GM13976 (cell line): ENCODE results near the gene RASSF3.

Experiments used
- DNase-seq: peaks from one replicate; pipeline ENCODE4 v3.0.0; 2012; ENCODE audit warnings: low spot score
- CTCF ChIP-seq: IDR thresholded peaks from 2 replicates; pipeline ENCODE4 v1.5.1; 2012; ENCODE audit warnings: borderline replicate concordance, mild to moderate bottlenecking; ENCODE audit not compliant: insufficient read depth; ENCODE audit errors: extremely low read depth, missing control alignments, control extremely low read depth
- in situ Hi-C: fragments of 300-500 bp; cut with MboI; formaldehyde crosslinking; loops from one replicate; pipeline ENCODE4 v1.12.0; 2022; ENCODE audit warnings: low sequenced_read_pairs, mixed read lengths, inconsistent platforms; ENCODE audit not compliant: unreplicated experiment

The RASSF3 gene

GRCh38 chr12:64656429-64656828, 46.1 kb downstream of the RASSF3 start:
- no peak for DNase-seq
- TF ChIP-seq CTCF: no peak
- in situ Hi-C loops: no loop called here

- TF ChIP-seq CTCF: no peak
- DNase-seq: no peak
- in situ Hi-C loops: no loop called here
Measured at GRCh38 chr12:64658892-64659481, 48.7 kb downstream of the RASSF3 start.

GRCh38 chr12:64660237-64661018, 50.1 kb downstream of the RASSF3 start:
- no peak for DNase-seq
- in situ Hi-C loops: no loop called here
- no peak for TF ChIP-seq CTCF

- no peak for DNase-seq
- in situ Hi-C loops: no loop called here
Measured at GRCh38 chr12:64663015-64663414, 52.7 kb downstream of the RASSF3 start.

GRCh38 chr12:64665514-64665913, 55.2 kb downstream of the RASSF3 start:
- in situ Hi-C loops: no loop called here
- no peak for TF ChIP-seq CTCF
- no peak for DNase-seq

More at GRCh38 chr12:64663015-64663414, 52.7 kb downstream of the RASSF3 start:
- TF ChIP-seq CTCF: no peak

GRCh38 chr12:64666054-64666914, 56.0 kb downstream of the RASSF3 start:
- in situ Hi-C loops: no loop called here
- TF ChIP-seq CTCF: no peak
- DNase-seq: no peak
